ENCODE data around the gene BFSP1. TPM values are rescaled to one million over a fixed set of nuclear protein-coding genes. Genes with fewer than 3 reads are reported as not detected.
A peak's percentile ranks its signal among the peaks of the same experiment; 100 is the strongest.

Gene BFSP1
- total and polyA plus RNA-seq, 3 donors from 2014 or later, result 7.4 to 11.3 (median 10.7) TPM

GRCh38 chr20:17522528-17522927 lies 8.7 kb downstream of the BFSP1 start:
- no peaks in the 10 kb centered on the region for H3K27me3 ChIP-seq
- H3K4me1 ChIP-seq, result no peaks in the 10 kb centered on the region
- H3K36me3 ChIP-seq (ENCODE audit: low read depth, missing control alignments), result no peaks in the 10 kb centered on the region
- intact Hi-C loops (cut with DNase I; ENCODE audit: low total_unique reads), result no loop called here
- TF ChIP-seq CTCF (IDR thresholded peaks at IDR 0.05), result no peak
- no peak for TF ChIP-seq POLR2A (IDR thresholded peaks at IDR 0.05)
- H3K27ac ChIP-seq, result no peak overlapping the region
- no peak overlapping the region for H3K4me3 ChIP-seq
- DNase-seq, result no peak
- 90 to 91% methylated on average over 3 of the region's 3 CpGs for WGBS, 2 donors
- H3K9me3 ChIP-seq, result no peaks in the 10 kb centered on the region

GRCh38 chr20:17520583-17520982 lies 10.6 kb downstream of the BFSP1 start:
- 41 to 69% methylated on average over 3 of the region's 3 CpGs for WGBS, 2 donors
- intact Hi-C loops (cut with DNase I; ENCODE audit: low total_unique reads), result no loop called here
- DNase-seq, result no peak
- TF ChIP-seq CTCF (IDR thresholded peaks at IDR 0.05) (no peak), POLR2A (IDR thresholded peaks at IDR 0.05) (no peak)
- Histone ChIP-seq H3K4me1 (no peaks in the 10 kb centered on the region), H3K36me3 (ENCODE audit: low read depth, missing control alignments) (no peaks in the 10 kb centered on the region), H3K4me3 (no peak overlapping the region), H3K27ac (no peak overlapping the region), H3K9me3 (no peaks in the 10 kb centered on the region), H3K27me3 (no peaks in the 10 kb centered on the region)

GRCh38 chr20:17519606-17520285 lies 11.4 kb downstream of the BFSP1 start:
- DNase-seq, result no peak
- Histone ChIP-seq H3K27ac (no peak overlapping the region), H3K9me3 (no peaks in the 10 kb centered on the region), H3K27me3 (no peaks in the 10 kb centered on the region), H3K4me3 (no peak overlapping the region), H3K4me1 (no peaks in the 10 kb centered on the region), H3K36me3 (ENCODE audit: low read depth, missing control alignments) (no peaks in the 10 kb centered on the region)
- TF ChIP-seq POLR2A (IDR thresholded peaks at IDR 0.05) (no peak), CTCF (IDR thresholded peaks at IDR 0.05) (no peak)
- intact Hi-C loops (cut with DNase I; ENCODE audit: low total_unique reads), result no loop called here
- WGBS, 2 donors, result 83 to 88% methylated on average over 7 of the region's 7 CpGs

- H3K9me3 ChIP-seq, result no peaks in the 10 kb centered on the region
- no peaks in the 10 kb centered on the region for H3K27me3 ChIP-seq
- DNase-seq, result peak; percentile 87
- no peaks in the 10 kb centered on the region for H3K36me3 ChIP-seq (ENCODE audit: low read depth, missing control alignments)
- H3K4me3 ChIP-seq, result no peak overlapping the region
- no peaks in the 10 kb centered on the region for H3K4me1 ChIP-seq
- intact Hi-C loops (cut with DNase I; ENCODE audit: low total_unique reads), result no loop called here
- WGBS, 2 donors, result 44 to 56% methylated on average over 14 of the region's 14 CpGs
- no peak overlapping the region for H3K27ac ChIP-seq
- TF ChIP-seq POLR2A (IDR thresholded peaks at IDR 0.05) (no peak), CTCF (IDR thresholded peaks at IDR 0.05) (no peak)
These were observed 12.7 kb downstream of the BFSP1 start for GRCh38 chr20:17518339-17519052.
